HK-2 (cell line): ENCODE results near the gene SYNGR2.

ENCODE experiments used
- DNase-seq: peaks from one replicate; pipeline ENCODE4 v3.0.0-alpha.2; 2018; ENCODE audit not compliant: unreplicated experiment

The SYNGR2 gene

GRCh38 chr17:78168242-78168902, at the start of gene SYNGR2:
Gene SYNGR2, plus strand, starts transcription at chr17:78168581. Its CDS starts 36 bp downstream, at chr17:78168617.
- DNase-seq: peak; percentile 74

GRCh38 chr17:78118801-78119241, 49.6 kb upstream of the SYNGR2 start:
- DNase-seq: no peak

GRCh38 chr17:78120537-78120936, 47.8 kb upstream of the SYNGR2 start:
- no peak for DNase-seq

GRCh38 chr17:78120971-78121800, 47.2 kb upstream of the SYNGR2 start:
- DNase-seq: no peak

- no peak for DNase-seq
Observed at GRCh38 chr17:78121801-78122215, 46.6 kb upstream of the SYNGR2 start.

- DNase-seq: no peak
Observed at GRCh38 chr17:78122216-78122930, 46.0 kb upstream of the SYNGR2 start.

GRCh38 chr17:78122931-78123249, 45.5 kb upstream of the SYNGR2 start:
- no peak for DNase-seq

- no peak for DNase-seq
Observed at GRCh38 chr17:78123258-78123929, 45.0 kb upstream of the SYNGR2 start.

- DNase-seq: no peak
Observed at GRCh38 chr17:78124081-78124835, 44.1 kb upstream of the SYNGR2 start.

- no peak for DNase-seq
Observed at GRCh38 chr17:78124836-78125137, 43.6 kb upstream of the SYNGR2 start.

- DNase-seq: no peak
Observed at GRCh38 chr17:78125138-78125913, 43.1 kb upstream of the SYNGR2 start.

- no peak for DNase-seq
Observed at GRCh38 chr17:78125976-78126894, 42.1 kb upstream of the SYNGR2 start.

- DNase-seq: no peak
Observed at GRCh38 chr17:78126895-78127238, 41.5 kb upstream of the SYNGR2 start.

- DNase-seq: no peak
Observed at GRCh38 chr17:78127239-78127887, 41.0 kb upstream of the SYNGR2 start.

GRCh38 chr17:78127888-78128550, 40.4 kb upstream of the SYNGR2 start:
- DNase-seq: peak; percentile 45

- peak; percentile 63 for DNase-seq
Observed at GRCh38 chr17:78128551-78129350, 39.6 kb upstream of the SYNGR2 start, which contains the start of gene TMC6. Gene TMC6, minus strand, starts transcription at chr17:78128755. Its CDS starts 1,923 bp downstream, at chr17:78126832.

GRCh38 chr17:78129351-78130089, 38.9 kb upstream of the SYNGR2 start:
- DNase-seq: no peak
